Activated naive CD4-positive, alpha-beta T cell treated with anti-CD3 and anti-CD28 coated beads, Interleukin-2, amount 50 U/mL, for 16 hours (primary cell): ENCODE results near the gene TULP4.
"Not testable (repeated sequence)": the region's sequence is repeated elsewhere in the genome, so short reads cannot be mapped to it uniquely, and the experiment has no call there.

Experiments used
- DNase-seq: peaks from one replicate; pipeline ENCODE4 v3.0.0-alpha.2; 2020

Gene TULP4

DNA sequence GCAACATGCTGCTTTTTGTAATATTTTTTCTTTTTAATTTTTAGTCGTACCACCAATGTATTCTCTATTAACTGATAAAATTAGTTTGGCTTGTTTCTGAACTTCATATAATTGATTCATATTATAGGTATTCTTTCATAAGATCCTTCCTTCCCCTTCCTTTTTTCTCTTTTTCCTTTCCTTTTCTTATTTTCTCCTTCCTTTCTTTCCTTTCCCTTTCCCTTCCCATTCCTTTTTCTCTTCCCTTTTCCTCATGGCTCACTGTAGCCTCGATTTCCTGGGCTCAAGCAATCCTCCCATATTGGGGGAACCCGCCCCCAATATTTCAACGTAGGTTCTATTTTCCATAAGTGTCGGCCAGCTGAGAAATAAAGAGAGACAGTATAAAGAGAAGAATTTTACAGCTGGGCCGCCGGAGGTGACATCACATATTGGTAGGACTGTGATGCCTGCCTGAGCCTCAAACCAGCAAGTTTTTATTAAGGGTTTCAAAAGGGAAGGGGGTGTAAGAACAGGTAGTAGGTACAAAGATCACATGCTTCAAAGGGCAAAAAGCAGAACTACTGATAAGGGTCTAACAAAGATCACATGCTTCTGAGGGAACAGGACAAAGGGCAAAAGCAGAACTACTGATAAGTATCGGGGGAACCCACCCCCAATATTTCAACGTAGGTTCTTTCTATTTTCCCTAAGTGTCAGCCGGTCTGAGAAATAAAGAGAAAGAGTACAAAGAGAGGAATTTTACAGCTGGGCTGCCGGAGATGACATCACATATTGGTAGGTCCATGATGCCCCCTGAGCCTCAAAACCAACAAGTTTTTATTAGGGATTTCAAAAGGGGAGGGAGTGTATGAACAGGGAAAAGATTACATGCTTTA lies 16.1 kb upstream of the TULP4 start:
- DNase-seq, result not testable (repeated sequence)

DNA sequence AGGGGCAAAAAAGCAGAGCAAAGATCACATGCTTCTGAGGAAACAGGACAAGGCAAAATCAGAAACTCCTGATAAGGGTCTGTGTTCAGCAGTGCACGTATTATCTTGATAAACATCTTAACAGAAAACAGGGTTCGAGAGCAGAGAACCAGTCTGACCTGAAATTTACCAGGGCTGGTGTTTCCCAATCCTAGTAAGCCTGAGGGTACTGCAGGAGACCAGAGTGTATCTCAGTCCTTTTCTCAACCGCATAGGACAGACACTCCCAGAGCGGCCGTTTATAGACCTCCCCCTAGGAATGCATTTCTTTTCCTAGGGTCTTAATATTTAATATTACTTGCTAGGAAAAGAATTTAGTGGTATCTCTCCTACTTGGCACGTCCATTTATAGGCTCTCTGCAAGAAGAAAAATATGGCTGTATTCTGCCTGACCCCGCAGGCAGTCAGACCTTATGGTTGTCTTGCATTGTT lies 15.4 kb upstream of the TULP4 start:
- not testable (repeated sequence) for DNase-seq

DNA sequence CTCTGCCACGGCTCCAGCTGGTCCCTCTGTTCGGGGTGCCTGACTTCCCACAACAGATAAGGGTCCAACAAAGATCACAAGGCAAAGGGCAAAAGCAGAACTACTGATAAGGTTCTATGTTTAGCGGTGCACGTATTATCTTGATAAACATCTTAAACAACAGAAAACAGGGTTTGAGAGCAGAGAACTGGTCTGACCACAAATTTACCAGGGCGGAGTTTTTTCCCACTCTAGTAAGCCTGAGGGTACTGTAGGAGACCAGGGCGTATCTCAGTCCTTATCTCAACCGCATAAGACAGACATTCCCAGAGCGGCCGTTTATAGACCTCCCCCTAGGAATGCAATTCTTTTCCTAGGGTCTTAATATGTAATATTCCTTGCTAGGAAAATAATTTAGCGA lies 14.6 kb upstream of the TULP4 start:
- DNase-seq, result not testable (repeated sequence)

DNA sequence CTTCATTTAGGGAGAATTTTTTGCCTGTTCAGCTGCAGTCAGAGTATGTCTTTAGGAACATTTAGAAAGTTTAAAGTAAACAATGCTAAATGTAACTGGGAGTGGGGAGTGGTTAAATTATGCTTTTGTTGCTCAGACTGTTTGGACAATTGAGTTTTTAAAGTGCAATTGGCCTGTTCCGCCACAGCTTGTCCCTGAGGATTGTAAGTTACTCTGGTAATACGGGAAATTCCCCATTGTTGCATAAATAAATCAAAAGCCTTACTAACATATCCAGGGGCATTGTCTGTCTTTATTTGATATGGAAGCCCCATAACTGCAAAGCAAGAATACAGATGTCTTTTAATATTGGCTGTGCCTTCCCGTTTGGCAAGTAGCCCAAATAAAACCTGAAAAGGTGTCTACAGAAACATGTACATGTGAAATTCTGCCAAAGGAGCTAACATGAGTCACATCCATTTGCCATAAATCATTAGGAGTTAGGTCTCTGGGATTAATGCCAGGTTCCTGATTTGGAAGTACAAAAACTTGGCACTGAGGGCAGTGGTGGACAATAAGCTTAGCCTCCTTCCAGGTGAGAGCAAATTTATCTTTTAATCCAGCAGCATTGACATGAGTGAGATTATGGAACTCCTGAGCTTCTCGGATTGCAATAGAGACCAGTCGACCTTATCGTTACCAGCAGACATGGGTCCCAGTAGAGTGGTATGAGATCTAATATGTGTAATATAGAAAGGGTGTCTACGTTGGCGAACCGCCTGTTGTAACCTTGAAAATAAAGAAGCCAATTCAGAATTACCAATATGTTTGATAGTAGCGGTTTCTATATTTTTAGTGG lies 11.7 kb upstream of the TULP4 start:
- not testable (repeated sequence) for DNase-seq

DNA sequence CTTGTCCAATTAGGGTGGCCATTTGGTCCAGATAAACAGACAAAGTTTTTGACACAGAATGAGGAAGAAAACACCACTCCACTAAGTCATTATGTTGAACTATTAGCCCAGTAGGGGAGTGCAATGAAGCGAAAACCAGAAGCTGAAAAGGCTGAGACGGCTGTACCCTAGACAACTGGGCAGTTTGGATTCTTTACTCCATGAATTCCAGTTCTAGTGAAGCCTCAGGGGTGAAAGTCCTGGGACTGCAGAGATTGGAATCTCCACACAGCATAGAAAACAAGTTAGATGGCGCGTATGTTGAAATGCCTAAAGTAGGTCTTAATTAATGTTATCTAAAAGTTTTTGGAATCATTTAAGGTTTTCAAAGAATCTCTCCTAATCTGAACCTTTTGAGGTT lies 10.7 kb upstream of the TULP4 start:
- not testable (repeated sequence) for DNase-seq

DNA sequence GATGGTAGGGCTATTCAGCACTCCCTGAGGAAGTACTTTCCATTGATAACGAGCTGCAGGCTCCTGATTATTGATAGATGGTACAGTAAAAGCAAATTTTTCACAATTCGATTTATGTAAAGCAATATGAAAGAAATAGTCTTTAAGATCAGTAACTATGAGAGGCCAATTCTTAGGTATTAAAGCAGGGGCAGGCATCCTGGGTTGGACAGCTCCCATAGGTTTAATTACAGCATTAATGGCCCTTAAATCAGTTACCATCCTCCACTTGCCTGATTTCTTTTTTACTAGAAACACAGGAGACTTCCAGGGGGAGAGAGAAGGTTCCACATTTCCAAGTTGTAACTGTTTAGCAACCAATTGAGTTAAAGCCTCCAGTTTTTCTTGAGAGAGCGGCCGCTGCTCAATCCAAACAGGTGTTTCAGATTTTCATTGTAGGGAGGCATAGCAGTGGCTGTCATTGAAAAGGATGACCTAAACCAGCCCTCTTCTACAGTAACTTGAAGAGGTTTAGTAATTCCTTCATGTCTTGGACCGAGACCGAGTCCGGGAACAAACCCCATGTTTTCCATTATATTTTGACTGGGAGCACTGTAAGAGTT lies 10.0 kb upstream of the TULP4 start:
- DNase-seq, result not testable (repeated sequence)

DNA sequence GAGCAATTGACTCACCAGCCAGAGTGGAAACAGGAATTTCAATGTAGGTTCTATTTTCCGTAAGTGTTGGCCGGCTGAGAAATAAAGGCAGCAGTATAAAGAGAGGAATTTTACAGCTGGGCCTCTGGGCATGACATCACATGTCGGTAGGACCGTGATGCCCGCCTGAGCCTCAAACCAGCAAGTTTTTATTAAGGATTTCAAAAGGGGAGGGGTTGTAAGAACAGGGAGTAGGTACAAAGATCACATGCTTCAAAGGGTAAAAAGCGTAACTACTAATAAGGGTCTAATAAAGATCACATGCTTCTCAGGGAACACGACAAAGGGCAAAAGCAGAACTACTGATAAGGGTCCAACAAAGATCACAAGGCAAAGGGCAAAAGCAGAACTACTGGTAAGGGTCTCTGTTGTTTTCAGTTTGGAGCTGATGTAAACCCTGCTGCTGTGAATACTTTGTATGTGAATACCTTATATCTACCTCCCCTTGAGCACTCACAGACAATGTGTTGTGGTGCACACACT lies 9.0 kb upstream of the TULP4 start:
- DNase-seq, result no peak

DNA sequence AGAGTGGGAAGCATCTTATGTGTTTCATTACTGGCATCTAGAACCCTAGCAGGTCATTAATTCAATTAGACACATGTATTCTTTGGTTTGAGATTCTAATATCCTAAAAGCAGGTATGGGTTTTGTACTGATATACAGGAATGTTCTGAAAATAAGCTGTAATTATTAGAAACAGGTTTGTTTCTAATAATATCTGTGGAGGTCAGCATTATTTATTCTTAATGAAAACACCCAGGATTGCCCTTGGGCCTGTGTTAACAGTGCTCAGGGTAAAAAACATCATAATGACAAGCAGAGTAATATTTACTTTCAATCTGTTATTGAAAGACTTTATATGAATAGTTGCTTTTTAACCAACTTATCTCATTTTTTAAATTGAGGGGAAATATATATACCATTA lies 8.0 kb upstream of the TULP4 start:
- DNase-seq, result no peak

DNA sequence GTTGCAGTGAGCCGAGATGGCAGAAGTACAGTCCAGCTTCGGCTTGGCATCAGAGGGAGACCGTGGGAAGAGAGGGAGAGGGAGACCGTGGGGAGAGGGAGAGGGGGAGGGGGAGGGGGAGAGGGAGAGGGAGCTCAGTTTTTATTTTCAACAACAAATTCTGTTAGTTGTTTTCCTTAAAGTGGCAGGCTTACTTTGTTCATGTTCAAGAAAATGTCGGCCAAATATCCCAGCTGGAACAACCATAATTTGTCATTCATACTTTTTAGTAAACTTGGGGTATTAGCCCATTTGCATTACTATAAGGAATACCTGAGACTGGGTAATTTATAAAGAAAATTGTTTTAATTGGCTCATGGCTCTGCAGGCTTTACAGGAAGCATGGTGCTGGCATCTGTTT lies 2.5 kb upstream of the TULP4 start:
- no peak for DNase-seq

DNA sequence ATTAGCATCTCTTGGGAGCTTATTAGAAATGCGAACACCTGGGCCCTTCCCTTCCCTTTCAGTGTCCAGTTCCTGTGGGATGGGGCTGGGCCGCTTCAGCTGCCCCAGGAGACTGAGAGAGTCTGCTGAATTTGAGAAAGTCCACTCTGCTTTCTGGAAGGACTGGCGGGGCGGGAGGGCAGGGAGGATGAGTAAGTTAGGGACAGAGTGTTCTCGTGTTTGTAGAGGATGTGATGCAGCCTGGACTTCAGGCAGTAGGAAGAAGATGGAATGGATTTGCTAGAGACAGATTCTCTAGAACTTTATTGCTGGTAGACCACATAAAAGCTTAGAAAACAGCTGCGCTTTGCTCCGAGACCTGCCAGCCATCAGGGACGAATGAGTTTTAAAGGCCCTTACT lies 1.1 kb upstream of the TULP4 start:
- DNase-seq, result no peak

DNA sequence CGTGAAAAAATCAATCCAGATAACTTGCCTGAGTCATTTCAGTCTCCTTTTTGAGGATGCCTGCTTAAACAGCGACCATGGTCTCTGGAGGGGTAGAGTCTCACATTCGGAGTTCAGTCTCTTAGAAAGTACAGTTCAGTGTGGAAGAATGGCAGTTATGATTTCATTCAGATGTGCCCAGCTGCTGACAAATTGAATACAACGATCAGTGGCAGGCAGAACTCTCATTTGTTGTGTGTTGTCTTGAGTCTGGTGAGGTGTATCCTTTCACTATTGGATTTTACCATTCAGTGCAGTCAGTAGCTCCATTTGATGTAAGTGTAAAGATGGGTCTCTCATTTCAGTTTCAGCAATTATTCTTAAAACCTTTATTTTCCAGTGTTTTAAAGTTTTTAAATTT lies 639 bp upstream of the TULP4 start:
- no peak for DNase-seq

DNA sequence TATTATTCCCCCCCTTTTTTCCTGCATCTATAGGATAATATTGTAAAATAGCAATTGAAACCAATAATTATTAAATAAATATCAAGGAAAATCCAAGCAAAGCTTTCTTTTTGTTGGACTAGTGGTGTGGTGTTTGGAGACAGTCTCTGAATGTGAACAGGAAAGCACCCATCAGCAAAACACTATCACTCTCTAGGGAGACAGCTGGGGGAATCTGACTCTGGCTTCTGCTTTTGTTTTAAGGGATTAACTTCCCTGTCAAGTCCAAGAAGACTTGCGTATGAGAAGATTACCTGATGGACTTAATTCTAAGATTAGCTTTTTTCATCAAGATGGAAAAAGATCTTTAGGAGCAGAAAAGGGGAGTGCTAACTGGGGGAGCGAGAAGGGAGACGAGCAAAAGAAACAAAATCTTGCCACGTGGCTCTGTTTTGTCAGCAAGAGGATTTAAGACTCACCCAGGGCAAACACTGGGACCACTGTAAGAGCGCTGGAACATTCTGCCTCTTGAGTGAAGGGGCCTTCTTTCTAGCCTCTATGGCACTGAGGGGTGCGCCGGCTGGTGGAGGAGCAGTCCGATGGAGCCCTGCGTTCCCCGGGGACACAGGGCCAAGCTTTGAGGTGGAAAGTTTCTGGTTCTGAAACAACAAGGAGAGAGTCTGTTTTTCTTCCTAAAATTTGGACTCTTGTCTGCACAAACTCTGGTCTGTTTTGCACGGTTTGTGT lies 570 bp downstream of the TULP4 start:
- no peak for DNase-seq

DNA sequence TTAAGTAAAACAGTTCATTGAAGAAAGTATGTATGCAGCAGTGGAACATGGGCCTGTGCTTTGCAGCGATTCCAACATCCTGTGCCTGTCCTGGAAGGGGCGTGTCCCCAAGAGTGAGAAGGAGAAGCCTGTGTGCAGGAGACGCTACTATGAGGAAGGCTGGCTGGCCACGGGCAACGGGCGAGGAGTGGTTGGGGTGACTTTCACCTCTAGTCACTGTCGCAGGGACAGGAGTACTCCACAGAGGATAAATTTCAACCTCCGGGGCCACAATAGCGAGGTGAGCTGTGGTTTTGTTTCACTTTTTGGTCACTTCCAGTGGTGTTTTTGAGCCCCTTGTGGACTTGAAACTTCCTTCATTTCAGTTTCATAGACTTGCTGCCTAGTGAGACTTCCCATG lies 1.7 kb downstream of the TULP4 start:
- DNase-seq, result no peak

DNA sequence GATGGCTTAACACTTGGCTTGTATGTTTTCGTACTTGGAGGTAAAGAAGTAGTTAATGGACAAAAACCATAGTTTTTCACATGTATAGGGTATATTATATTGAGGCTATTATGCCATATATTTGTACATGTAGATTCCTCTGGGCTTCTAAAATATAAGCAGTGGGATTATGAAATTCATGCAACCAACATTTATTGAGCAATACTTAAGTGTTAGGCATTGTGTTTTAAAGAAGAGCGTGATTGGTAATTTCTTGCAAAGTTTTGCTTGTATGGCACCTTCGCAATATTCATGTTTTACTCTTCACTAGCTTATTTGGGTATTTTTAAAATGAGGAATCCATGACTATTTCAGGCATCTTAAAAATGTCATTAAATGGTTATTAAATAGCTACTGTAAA lies 2.5 kb downstream of the TULP4 start:
- DNase-seq, result no peak

DNA sequence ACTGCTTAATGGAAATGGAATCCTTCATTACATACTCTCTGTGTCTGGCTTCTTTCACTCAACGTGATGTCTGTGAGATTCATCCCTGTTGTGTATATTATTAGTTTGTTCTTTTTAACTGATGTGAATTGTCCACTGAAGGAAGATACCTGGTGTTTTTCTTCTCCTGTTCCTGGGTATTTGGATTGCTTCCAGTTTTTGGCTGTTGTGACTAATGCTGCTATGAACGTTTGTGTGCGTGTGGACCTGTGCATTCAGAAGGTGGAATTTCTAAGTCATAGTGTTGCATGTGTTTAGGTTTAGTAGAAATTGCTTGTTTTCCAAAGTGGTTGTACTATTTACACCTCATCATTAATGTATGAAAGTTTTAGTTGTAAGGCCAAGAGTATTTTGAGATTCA lies 3.8 kb downstream of the TULP4 start:
- DNase-seq, result no peak

DNA sequence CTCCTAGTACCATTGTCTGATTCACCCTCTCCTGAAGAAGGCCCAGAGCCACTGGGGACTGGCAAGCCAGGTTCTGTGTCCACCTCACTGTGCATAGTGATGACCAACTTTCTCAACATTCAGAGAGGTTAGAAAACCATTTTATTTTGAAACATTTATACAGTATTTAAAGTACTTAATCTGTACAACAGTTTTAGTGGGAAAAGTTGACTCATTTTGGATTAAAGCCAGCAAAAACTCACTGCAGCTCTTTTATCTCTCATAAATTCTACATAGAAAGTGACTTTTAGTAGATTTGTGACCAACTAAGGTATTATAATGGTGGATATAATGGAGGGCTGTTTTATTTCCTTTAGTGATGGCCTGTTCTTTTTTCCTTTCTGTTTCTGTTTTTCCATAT lies 9.7 kb downstream of the TULP4 start:
- no peak for DNase-seq

DNA sequence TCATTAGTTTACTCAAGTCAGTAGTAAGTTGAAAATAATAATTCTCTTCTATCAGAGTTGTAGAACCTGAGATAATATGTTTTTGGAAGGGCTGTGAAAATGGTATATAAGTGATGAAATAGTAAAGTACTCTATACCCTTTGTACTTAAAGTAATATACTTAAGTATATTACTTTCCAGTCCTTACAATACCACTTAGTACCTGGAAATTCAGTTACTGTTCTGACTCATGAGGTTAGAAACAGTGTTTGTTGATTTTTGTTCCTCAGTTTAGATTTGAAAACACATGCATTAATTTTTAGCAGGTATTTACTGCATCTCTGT lies 10.1 kb downstream of the TULP4 start:
- DNase-seq, result no peak

DNA sequence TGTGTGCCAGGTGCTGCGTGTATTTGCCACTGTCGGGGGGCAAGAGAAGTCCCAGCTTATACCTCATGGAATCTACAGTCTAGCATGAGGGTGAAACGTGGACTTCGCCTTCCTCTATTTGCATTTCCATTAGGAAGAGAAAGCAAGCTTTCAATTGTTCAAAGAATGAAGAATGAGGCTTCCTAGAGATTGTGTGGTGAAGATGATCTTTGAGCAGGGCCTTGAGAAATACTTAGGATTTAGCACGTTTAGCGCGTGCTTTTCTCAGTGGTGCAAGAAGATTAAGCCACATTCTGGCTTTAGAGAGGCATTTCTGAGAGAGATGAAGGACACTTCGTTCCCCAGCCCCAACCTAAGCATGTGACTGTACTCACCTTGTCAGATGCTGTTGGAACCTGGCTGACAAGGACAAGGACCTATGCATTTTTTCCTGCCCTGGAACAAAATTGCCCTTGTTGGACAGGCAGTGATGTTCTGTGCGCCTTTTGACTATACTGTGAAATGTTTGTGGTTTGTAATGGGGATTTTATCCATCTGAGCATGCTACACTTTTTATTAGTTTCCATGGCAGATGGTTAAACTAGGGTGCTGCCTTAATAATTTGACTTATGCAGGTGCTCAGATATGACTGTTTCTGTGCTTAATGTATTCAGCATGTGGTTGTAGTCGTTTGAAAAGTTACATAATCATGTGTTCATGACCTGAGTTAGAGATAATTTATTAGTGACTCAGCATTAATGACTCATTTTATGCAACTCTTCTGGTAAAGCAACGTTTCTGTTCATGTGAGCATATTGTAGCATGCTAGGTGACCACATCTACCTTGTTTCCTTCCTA lies 10.7 kb downstream of the TULP4 start:
- no peak for DNase-seq

DNA sequence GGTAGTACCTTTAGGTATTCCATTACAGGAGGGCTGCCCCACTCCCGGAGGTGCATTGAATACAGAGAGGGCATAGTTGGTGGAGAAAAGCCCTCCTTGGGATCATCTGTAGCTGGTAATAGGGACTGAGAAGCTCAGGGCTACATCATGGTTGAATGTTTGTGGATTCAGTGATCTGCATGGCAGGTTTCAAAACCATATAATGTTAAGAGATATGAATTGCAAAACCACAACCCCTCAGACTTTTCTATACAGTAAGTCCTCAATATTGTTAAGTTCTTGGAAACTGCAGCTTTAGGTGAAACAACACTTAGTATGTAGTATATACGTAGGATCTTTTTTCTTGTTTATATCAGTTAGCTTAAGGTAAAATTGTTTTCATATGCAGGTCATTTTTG lies 11.3 kb downstream of the TULP4 start:
- DNase-seq, result no peak

DNA sequence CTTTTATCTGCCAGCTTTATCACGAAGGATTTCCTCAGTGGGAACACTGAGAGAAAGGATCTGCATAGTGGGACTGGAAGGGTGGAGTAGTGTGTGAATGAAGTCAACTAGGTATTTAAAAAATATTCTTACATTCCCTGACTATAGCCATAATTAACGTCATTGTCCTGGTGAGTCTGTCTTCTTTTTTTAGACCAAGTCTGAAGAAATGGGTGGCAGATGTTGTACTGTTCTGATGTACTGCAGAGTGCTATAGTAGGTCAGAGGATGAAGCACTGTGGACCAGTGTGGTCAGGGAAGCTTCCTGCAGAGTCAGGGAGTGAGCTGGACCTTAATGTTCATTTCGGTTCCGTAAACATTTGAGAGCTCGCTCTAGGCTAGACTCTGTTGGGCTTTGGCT lies 11.9 kb downstream of the TULP4 start:
- no peak for DNase-seq

DNA sequence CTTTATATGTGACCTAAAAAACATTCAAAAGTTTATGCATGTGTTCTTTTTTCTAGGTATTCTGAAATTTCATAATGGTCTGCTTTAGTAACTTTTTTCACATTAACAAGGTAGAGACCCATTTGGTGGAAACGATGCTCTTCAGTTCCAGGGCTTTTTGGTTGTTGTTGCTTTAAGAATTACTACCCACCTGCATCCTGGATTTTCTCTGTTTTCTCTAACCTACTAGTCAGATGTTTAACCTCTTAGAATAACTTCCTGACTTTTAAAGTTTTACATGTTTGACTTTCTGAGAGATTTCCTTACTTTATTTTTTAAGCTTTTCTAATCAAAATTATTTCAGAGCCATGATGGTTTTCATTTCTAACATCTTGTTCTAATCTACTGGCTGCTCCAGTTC lies 14.9 kb downstream of the TULP4 start:
- DNase-seq, result no peak

DNA sequence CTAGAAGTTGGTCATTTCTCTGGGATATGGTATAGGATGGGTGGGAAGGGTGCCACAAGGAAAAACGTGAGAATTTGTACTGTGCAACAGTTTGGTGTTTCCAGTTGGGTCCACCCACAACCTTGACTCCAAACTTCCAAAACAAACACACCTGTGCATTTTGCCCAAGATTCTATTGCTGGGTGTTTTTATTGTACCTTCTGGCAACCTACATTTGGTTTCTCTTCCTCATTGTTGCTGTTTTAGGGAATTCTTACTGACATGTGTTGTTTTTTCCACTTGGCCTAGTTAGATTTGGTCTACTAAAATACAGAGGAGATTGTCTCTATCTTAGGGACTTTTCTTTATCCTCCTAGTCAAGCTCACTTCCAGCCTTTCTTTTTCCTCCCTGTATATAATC lies 16.7 kb downstream of the TULP4 start:
- no peak for DNase-seq
